Esophagus squamous epithelium (tissue), 5 donors: ENCODE data around the gene GALNT10. TPM values are rescaled to one million over a fixed set of nuclear protein-coding genes. Genes with fewer than 3 reads are reported as not detected.

Source experiments
- DNase-seq: peaks from one replicate; lab custom pipeline; 2025; lab: John Stamatoyannopoulos, UW
- H3K27ac ChIP-seq, 4 donors: fragments of 200-600 bp; sonication (generic); one replicate each; pipeline ENCODE4 v1.5.1; 2016 to 2019; ENCODE audit warnings: mild to moderate bottlenecking in 1 of 4
- H3K27me3 ChIP-seq, 4 donors: fragments of 200-600 bp; sonication (generic); 1 replicate in 3 of 4; 2 replicates in 1 of 4; pipeline versions ENCODE4 v1.5.1 to v1.6.0; 2017 to 2021; ENCODE audit warnings: antibody characterized with exemption in 1 of 4
- H3K36me3 ChIP-seq, 3 donors: fragments of 200-600 bp; sonication (generic); one replicate each; pipeline ENCODE4 v1.5.1; 2016 to 2019
- H3K4me1 ChIP-seq, 3 donors: fragments of 200-600 bp; sonication (generic); one replicate each; pipeline ENCODE4 v1.5.1; 2017 to 2019
- H3K4me3 ChIP-seq, 4 donors: fragments of 200-600 bp; sonication (generic); 1 replicate in 3 of 4; 2 replicates in 1 of 4; pipeline ENCODE4 v1.5.1; 2016 to 2019; ENCODE audit warnings: mild to moderate bottlenecking in 2 of 4, moderate library complexity in 1 of 4
- H3K9me3 ChIP-seq, 3 donors: fragments of 200-600 bp; sonication (generic); one replicate each; pipeline ENCODE4 v1.5.1; 2016 to 2019
- CTCF ChIP-seq, 6 experiments: fragments of 450-650 bp in 4 of 6; fragments of 200-600 bp in 2 of 6; sonication (generic) in 2 of 6; IDR thresholded peaks; one replicate each; pipeline ENCODE4 v1.5.1; 2016 to 2019; ENCODE audit warnings: antibody characterized with exemption in 6 of 6, mild to moderate bottlenecking in 4 of 6, moderate library complexity in 4 of 6
- POLR2A ChIP-seq, 4 donors: fragments of 450-650 bp; IDR thresholded peaks; one replicate each; pipeline ENCODE4 v1.6.1; 2017; ENCODE audit warnings: antibody characterized with exemption in 4 of 4, mild to moderate bottlenecking in 4 of 4, moderate library complexity in 3 of 4
- WGBS, 2 donors: methylation state at CpG; one replicate each; pipeline ENCODE4 v1.1.5; 2018; 5-methylcytosine and 5-hydroxymethylcytosine counted together
- intact Hi-C: fragments of 100-400 bp; cut with DNase I; formaldehyde crosslinking; loops from one replicate; pipeline ENCODE4 v1.15.0; 2022
- total RNA-seq, 4 donors: library from RNA; depleted of rRNA; stranded (reverse); fragments of >200 nt; gene quantifications; one replicate each; pipeline ENCODE4 v1.1.0, GENCODE V29; 2016
- donor health status: DM: yes; HTN: yes; CAD: no.

Gene GALNT10
- total RNA-seq, 4 donors from 2014 or later, result 3.6 to 47.2 (median 9.0) TPM

GRCh38 chr5:154351141-154351540 is 160.6 kb downstream of the GALNT10 start:
- no peaks in the 10 kb centered on the region for H3K36me3 ChIP-seq
- no peaks in the 10 kb centered on the region for H3K27me3 ChIP-seq
- H3K9me3 ChIP-seq, result no peaks in the 10 kb centered on the region
- no peak overlapping the region for H3K4me3 ChIP-seq
- intact Hi-C loops, result no loop called here
- TF ChIP-seq POLR2A (IDR thresholded peaks at IDR 0.05) (no peak), CTCF (IDR thresholded peaks at IDR 0.05) (no peak)
- H3K4me1 ChIP-seq, result peaks cover 0 to 12% (median 0%) of the 10 kb centered on the region in 3 donors
- no peak overlapping the region for H3K27ac ChIP-seq
- DNase-seq, result no peak

GRCh38 chr5:154351566-154351965 is 161.0 kb downstream of the GALNT10 start:
- Histone ChIP-seq H3K27ac (no peak overlapping the region), H3K27me3 (no peaks in the 10 kb centered on the region), H3K4me1 (peaks cover 0 to 12% (median 0%) of the 10 kb centered on the region in 3 donors), H3K36me3 (no peaks in the 10 kb centered on the region), H3K4me3 (no peak overlapping the region), H3K9me3 (no peaks in the 10 kb centered on the region)
- WGBS, 2 donors, result 84 to 98% methylated on average over 3 of the region's 3 CpGs
- no peak for DNase-seq
- intact Hi-C loops, result no loop called here
- TF ChIP-seq POLR2A (IDR thresholded peaks at IDR 0.05), result no peak
- TF ChIP-seq CTCF (IDR thresholded peaks at IDR 0.05), result no peak

- WGBS, 2 donors, result 85 to 92% methylated on average over 8 to 9 of the region's 11 CpGs
- H3K27me3 ChIP-seq, result no peaks in the 10 kb centered on the region
- no peak for DNase-seq
- intact Hi-C loops, result no loop called here
- no peak overlapping the region for H3K4me3 ChIP-seq
- no peak overlapping the region for H3K27ac ChIP-seq
- H3K4me1 ChIP-seq, result peaks cover 0 to 12% (median 0%) of the 10 kb centered on the region in 3 donors
- TF ChIP-seq CTCF (IDR thresholded peaks at IDR 0.05) (no peak), POLR2A (IDR thresholded peaks at IDR 0.05) (no peak)
- H3K36me3 ChIP-seq, result no peaks in the 10 kb centered on the region
- H3K9me3 ChIP-seq, result no peaks in the 10 kb centered on the region
Observed at GRCh38 chr5:154352960-154353548, 162.5 kb downstream of the GALNT10 start.

- WGBS, 2 donors, result 20 to 49% methylated on average over 3 to 4 of the region's 5 CpGs
- Histone ChIP-seq H3K27ac (no peak overlapping the region), H3K36me3 (no peaks in the 10 kb centered on the region), H3K4me1 (peaks cover 0 to 12% (median 0%) of the 10 kb centered on the region in 3 donors), H3K9me3 (no peaks in the 10 kb centered on the region), H3K27me3 (no peaks in the 10 kb centered on the region), H3K4me3 (no peak overlapping the region)
- TF ChIP-seq POLR2A (IDR thresholded peaks at IDR 0.05), result no peak
- TF ChIP-seq CTCF (IDR thresholded peaks at IDR 0.05), result no peak
- intact Hi-C loops, result no loop called here
- no peak for DNase-seq
Observed at GRCh38 chr5:154355129-154355611, 164.6 kb downstream of the GALNT10 start.

GRCh38 chr5:154356020-154356655 is 165.6 kb downstream of the GALNT10 start:
- Histone ChIP-seq H3K36me3 (no peaks in the 10 kb centered on the region), H3K27ac (no peak overlapping the region), H3K9me3 (no peaks in the 10 kb centered on the region), H3K27me3 (no peaks in the 10 kb centered on the region), H3K4me3 (no peak overlapping the region), H3K4me1 (peaks cover 0 to 12% (median 0%) of the 10 kb centered on the region in 3 donors)
- no peak for TF ChIP-seq POLR2A (IDR thresholded peaks at IDR 0.05)
- DNase-seq, result no peak
- intact Hi-C loops, result no loop called here
- 60 to 68% methylated on average over 4 of the region's 4 CpGs for WGBS, 2 donors
